ENCODE measurements around the gene BTBD9.

DNA sequence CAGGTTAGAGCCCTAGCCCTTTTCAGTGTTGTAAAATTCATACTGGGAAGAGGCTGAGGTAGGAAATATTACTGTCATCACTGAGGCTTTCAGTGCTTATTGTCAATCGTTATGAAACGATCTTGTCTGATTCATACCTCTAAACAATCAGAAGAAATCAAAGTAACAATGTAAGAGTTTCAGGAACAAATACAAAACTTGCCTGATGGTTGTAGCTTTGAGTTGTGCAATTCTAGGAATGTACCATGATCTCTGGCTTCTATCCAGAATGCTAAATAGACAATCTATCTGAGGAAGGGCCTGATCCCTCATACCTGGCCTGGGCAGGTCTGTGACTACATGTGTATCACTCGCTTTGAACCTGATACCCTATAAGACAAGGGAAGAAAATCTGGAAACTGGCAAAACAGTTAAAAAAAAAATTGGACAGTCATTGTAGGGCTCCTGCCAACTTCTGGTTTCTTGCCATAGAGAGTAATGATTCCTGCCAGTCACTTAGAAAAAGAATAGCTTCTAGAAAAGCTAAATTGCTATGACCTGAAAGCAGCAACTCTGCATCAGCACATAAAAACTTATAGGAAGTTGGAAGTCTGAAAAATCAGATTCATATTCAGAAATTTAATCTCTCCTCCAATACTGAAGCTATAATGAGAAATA, 234.7 kb downstream of the BTBD9 start:
- TF ChIP-seq, protein P1, sequence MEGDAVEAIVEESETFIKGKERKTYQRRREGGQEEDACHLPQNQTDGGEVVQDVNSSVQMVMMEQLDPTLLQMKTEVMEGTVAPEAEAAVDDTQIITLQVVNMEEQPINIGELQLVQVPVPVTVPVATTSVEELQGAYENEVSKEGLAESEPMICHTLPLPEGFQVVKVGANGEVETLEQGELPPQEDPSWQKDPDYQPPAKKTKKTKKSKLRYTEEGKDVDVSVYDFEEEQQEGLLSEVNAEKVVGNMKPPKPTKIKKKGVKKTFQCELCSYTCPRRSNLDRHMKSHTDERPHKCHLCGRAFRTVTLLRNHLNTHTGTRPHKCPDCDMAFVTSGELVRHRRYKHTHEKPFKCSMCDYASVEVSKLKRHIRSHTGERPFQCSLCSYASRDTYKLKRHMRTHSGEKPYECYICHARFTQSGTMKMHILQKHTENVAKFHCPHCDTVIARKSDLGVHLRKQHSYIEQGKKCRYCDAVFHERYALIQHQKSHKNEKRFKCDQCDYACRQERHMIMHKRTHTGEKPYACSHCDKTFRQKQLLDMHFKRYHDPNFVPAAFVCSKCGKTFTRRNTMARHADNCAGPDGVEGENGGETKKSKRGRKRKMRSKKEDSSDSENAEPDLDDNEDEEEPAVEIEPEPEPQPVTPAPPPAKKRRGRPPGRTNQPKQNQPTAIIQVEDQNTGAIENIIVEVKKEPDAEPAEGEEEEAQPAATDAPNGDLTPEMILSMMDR (IDR thresholded peaks at IDR 0.05), result no peak
- no peak for TF ChIP-seq POLR2A (IDR thresholded peaks at IDR 0.05)
